PC-9 (cell line): ENCODE results near the gene TRIO. TPM values are rescaled to one million over a fixed set of nuclear protein-coding genes. Genes with fewer than 3 reads are reported as not detected.

Experiments
- BruUV-seq: library from RNA; stranded (reverse); fragments of 400-500 nt; replicated peaks from 2 replicates; lab custom pipeline; 2021; lab: Mats Ljungman, UMichigan
- CTCF ChIA-PET: fragments of 300-600 bp; sonication (Branson Sonifier 250); formaldehyde crosslinking; loops from one replicate; lab custom pipeline; 2022; ENCODE audit warnings: antibody characterized with exemption; lab: Charles Lee
- POLR2A ChIA-PET: fragments of 300-600 bp; sonication (Branson Sonifier 250); formaldehyde crosslinking; loops from one replicate; lab custom pipeline; 2022; ENCODE audit warnings: antibody characterized with exemption; ENCODE audit not compliant: unreplicated experiment; lab: Charles Lee
- DNase-seq, 2 experiments: peaks; one replicate each; pipeline versions ENCODE4 v3.0.0 to v3.0.0-alpha.2; 2015 to 2022; ENCODE audit warnings: mixed read lengths in 1 of 2
- H2AFZ ChIP-seq: fragments of 200-600 bp; sonication (generic); 2 replicates; pipeline ENCODE4 v1.8.1; 2017; ENCODE audit warnings: antibody characterized with exemption
- H3F3A ChIP-seq: fragments of 200-600 bp; sonication (generic); 2 replicates; pipeline ENCODE4 v1.8.1; 2017; ENCODE audit warnings: antibody characterized with exemption, mild to moderate bottlenecking, low read depth; ENCODE audit not compliant: insufficient read depth
- H3K27ac ChIP-seq: fragments of 200-600 bp; sonication (generic); 2 replicates; pipeline ENCODE4 v1.6.1; 2016; ENCODE audit warnings: mixed run types
- H3K27me3 ChIP-seq: fragments of 200-600 bp; sonication (generic); 2 replicates; pipeline ENCODE4 v1.6.1; 2016; ENCODE audit warnings: low read depth, mixed run types; ENCODE audit not compliant: insufficient read depth
- H3K36me3 ChIP-seq: fragments of 200-600 bp; sonication (generic); 2 replicates; pipeline ENCODE4 v1.6.1; 2016; ENCODE audit warnings: low read depth, mixed run types
- H3K4me1 ChIP-seq: fragments of 200-600 bp; sonication (generic); replicated peaks from 2 replicates; pipeline ENCODE4 v1.6.1; 2016; ENCODE audit warnings: mixed run types; ENCODE audit not compliant: insufficient read depth
- H3K4me2 ChIP-seq: fragments of 200-600 bp; sonication (generic); 2 replicates; pipeline ENCODE4 v1.6.1; 2017; ENCODE audit warnings: mixed run types
- H3K4me3 ChIP-seq: fragments of 200-600 bp; sonication (generic); 2 replicates; pipeline ENCODE4 v1.6.1; 2016; ENCODE audit warnings: mixed run types
- H3K79me2 ChIP-seq: fragments of 200-600 bp; sonication (generic); 2 replicates; pipeline ENCODE4 v1.6.1; 2017; ENCODE audit warnings: low read depth, mixed run types
- H3K9me2 ChIP-seq: fragments of 200-600 bp; sonication (generic); 2 replicates; pipeline ENCODE4 v1.8.1; 2017; ENCODE audit warnings: mild to moderate bottlenecking; ENCODE audit not compliant: insufficient read depth
- H3K9me3 ChIP-seq: fragments of 200-600 bp; sonication (generic); 2 replicates; pipeline ENCODE4 v1.8.1; 2016; ENCODE audit warnings: low read depth; ENCODE audit not compliant: insufficient read depth
- H4K20me1 ChIP-seq: fragments of 200-600 bp; sonication (generic); 2 replicates; pipeline ENCODE4 v1.8.1; 2017; ENCODE audit not compliant: insufficient read depth
- CTCF ChIP-seq: fragments of 200-600 bp; sonication (generic); conservative IDR thresholded peaks from 2 replicates; pipeline ENCODE4 v1.6.1; 2017; ENCODE audit warnings: mixed run types, antibody characterized with exemption, mild to moderate bottlenecking, moderate library complexity
- EZH2 ChIP-seq: fragments of 200-600 bp; sonication (generic); IDR thresholded peaks from 2 replicates; pipeline ENCODE4 v1.8.0; 2017; ENCODE audit warnings: antibody characterized with exemption, low read depth
- intact Hi-C: fragments of 100-400 bp; cut with micrococcal nuclease; formaldehyde crosslinking; loops from one replicate; pipeline ENCODE4 v1.10.0; 2022; ENCODE audit not compliant: unreplicated experiment
- total RNA-seq: library from RNA; stranded (reverse); gene quantifications from 2 replicates; pipeline ENCODE4 v1.2.3, GENCODE V29; 2021

Gene TRIO
- total RNA-seq, 1 experiment from 2014 or later, result 596 TPM

DNA sequence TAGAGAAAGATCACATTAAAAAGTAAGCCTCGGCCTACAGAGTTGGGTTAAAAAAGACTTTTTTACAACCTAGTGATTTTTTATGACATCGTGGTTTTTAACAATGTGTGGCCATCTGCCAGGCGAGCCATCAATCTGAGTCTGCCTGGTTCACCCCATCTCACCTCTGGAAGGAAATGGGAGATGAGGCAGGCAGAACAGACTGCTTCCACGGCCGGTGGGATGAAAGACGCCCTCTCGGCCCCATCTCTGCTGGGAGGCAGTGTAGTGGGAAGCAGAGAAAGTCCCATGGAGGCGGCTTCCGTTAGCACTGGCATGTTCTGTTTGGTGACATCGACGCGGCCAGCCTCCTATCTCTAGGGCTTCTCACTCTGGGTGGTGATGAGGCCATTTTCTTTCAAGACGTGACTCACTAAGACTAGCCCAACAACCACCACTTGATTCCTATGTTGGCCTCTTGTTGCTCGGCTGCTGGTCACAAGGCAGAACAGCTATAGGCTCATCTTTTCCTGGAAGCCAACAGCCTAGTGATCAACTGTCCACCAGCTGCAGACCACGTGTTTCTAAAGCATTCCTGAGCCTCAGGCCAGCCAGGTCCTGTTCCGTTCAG is 306.0 kb downstream of the TRIO start:
- Histone ChIP-seq H3K9me2 (no peaks in the 10 kb centered on the region), H3K79me2 (no peaks in the 10 kb centered on the region), H3F3A (peaks cover 5% of the 10 kb centered on the region; the same call in 1 of the 2 replicates), H2AFZ (no peak overlapping the region), H3K27me3 (no peaks in the 10 kb centered on the region), H3K36me3 (peaks cover 17% of the 10 kb centered on the region; the same call in 1 of the 2 replicates), H4K20me1 (0 out of 2 replicates have a peak, but pooled peaks cover 6% of the 10 kb centered on the region), H3K4me1 (no peaks in the 10 kb centered on the region), H3K9me3 (no peaks in the 10 kb centered on the region), H3K4me2 (no peak overlapping the region), H3K27ac (no peak overlapping the region), H3K4me3 (no peak overlapping the region)
- TF ChIP-seq CTCF (no peak), EZH2 (no peak)
- ChIA-PET CTCF (no interaction called here), POLR2A (no interaction called here)
- no peak for DNase-seq
- BruUV-seq, result no TSS peak
- intact Hi-C loops, result no loop called here

DNA sequence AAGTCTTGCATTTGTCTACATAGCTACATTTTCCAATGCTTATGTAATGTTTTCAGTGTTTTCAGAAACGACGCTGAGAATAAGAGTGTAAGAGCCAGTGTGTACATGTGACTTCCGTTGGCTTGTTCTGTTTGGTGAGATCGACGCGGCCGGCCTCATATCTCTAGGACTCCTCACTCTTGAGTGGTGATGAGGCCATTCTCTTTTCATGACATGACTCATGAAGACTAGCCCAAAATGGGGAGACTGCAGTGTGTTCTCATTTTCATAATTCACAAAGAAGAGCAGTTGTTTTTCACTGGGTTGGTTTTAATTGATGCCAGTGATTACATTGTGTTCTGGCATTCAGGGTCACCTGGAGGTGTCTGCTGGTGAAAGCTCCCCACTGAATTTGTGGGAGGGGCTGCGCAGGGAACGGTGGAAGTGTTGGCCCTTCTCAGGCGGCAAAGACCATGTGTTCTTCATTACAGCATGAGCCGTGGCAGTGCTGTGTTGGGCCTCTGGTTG is 306.9 kb downstream of the TRIO start:
- H3K79me2 ChIP-seq, result no peaks in the 10 kb centered on the region
- CTCF ChIA-PET, result no interaction called here

GRCh38 chr5:14450742-14451141 is 307.6 kb downstream of the TRIO start:
- Histone ChIP-seq H3K4me1 (no peaks in the 10 kb centered on the region), H3K36me3 (peaks cover 21% of the 10 kb centered on the region; the same call in 1 of the 2 replicates), H3K9me3 (no peaks in the 10 kb centered on the region), H4K20me1 (0 out of 2 replicates have a peak, but pooled peaks cover 4% of the 10 kb centered on the region), H3K79me2 (no peaks in the 10 kb centered on the region), H3K27me3 (no peaks in the 10 kb centered on the region), H3K9me2 (no peaks in the 10 kb centered on the region), H3K4me3 (no peak overlapping the region), H3K4me2 (no peak overlapping the region), H3F3A (peaks cover 5% of the 10 kb centered on the region; the same call in 1 of the 2 replicates), H2AFZ (no peak overlapping the region), H3K27ac (no peak overlapping the region)
- no peak for DNase-seq
- CTCF ChIA-PET, result interaction anchor here (0.6 kb wide), 1 partner anchor 861 kb away, joined by 3 read pairs; no protein-coding TSS in a partner anchor
- intact Hi-C loops, result no loop called here
- no peak for TF ChIP-seq CTCF
- POLR2A ChIA-PET, result no interaction called here
- no TSS peak for BruUV-seq

More for the DNA sequence above, 306.9 kb downstream of the TRIO start:
- H3K27ac ChIP-seq, result no peak overlapping the region
- H3F3A ChIP-seq, result peaks cover 5% of the 10 kb centered on the region; the same call in 1 of the 2 replicates
- no peaks in the 10 kb centered on the region for H3K4me1 ChIP-seq
- H3K4me3 ChIP-seq, result no peak overlapping the region
- TF ChIP-seq EZH2 (no peak), CTCF (no peak)
- H3K9me2 ChIP-seq, result no peaks in the 10 kb centered on the region
- H3K36me3 ChIP-seq, result peaks cover 21% of the 10 kb centered on the region; the same call in 1 of the 2 replicates
- 0 out of 2 replicates have a peak, but pooled peaks cover 6% of the 10 kb centered on the region for H4K20me1 ChIP-seq
- no TSS peak for BruUV-seq
- DNase-seq, result no peak
- no peaks in the 10 kb centered on the region for H3K27me3 ChIP-seq
- POLR2A ChIA-PET, result no interaction called here
- intact Hi-C loops, result no loop called here
- H2AFZ ChIP-seq, result no peak overlapping the region
- no peaks in the 10 kb centered on the region for H3K9me3 ChIP-seq
- H3K4me2 ChIP-seq, result no peak overlapping the region
